OCI-LY1 (cell line): ENCODE measurements around the gene UBXN6.

Experiments used
- CTCF ChIP-seq: fragments of 200-600 bp; sonication (generic), shearing (Covaris generic); IDR thresholded peaks from 2 replicates; pipeline ENCODE4 v1.5.1; 2017; ENCODE audit warnings: mild to moderate bottlenecking, antibody characterized with exemption, low read length, moderate library complexity, mixed read lengths
- EZH2 ChIP-seq: fragments of 200-600 bp; sonication (generic), shearing (Covaris generic); IDR thresholded peaks from 2 replicates; pipeline ENCODE4 v1.8.0; 2017; ENCODE audit warnings: borderline replicate concordance, mixed run types, mild to moderate bottlenecking, antibody characterized with exemption, low read length, moderate library complexity, mixed read lengths

- TF ChIP-seq CTCF = no peak
- no peak for TF ChIP-seq EZH2
These were observed 48.3 kb downstream of the UBXN6 start for GRCh38 chr19:4409123-4409933.
